ENCODE results near the gene LACTBL1.

- TF ChIP-seq SP1 (IDR thresholded peaks at IDR 0.05) (no peak), RAD21 (IDR thresholded peaks at IDR 0.05) (no peak), YY1 (IDR thresholded peaks at IDR 0.05) (no peak), CTCF (IDR thresholded peaks at IDR 0.05; ENCODE audit: low read depth, low read length, missing input control) (no peak), REST (IDR thresholded peaks at IDR 0.05) (no peak), HNF4A (conservative IDR thresholded peaks at IDR 0.05) (no peak), MAX (IDR thresholded peaks at IDR 0.05) (no peak), TAF1 (conservative IDR thresholded peaks at IDR 0.05) (no peak), RXRA (IDR thresholded peaks at IDR 0.05) (no peak), ATF3 (IDR thresholded peaks at IDR 0.05) (no peak), GABPA (IDR thresholded peaks at IDR 0.05 in 1 of 2, conservative IDR thresholded peaks at IDR 0.05 in 1 of 2) (no peak)
These were observed 19.5 kb downstream of the LACTBL1 start for GRCh38 chr1:22953057-22953739.
